SKM-1 (cell line): ENCODE results near the gene ARHGEF16.

Experiments used
- DNase-seq: peaks from one replicate; lab custom pipeline; 2025; ENCODE audit not compliant: unreplicated experiment; lab: John Stamatoyannopoulos, UW

The ARHGEF16 gene

DNA sequence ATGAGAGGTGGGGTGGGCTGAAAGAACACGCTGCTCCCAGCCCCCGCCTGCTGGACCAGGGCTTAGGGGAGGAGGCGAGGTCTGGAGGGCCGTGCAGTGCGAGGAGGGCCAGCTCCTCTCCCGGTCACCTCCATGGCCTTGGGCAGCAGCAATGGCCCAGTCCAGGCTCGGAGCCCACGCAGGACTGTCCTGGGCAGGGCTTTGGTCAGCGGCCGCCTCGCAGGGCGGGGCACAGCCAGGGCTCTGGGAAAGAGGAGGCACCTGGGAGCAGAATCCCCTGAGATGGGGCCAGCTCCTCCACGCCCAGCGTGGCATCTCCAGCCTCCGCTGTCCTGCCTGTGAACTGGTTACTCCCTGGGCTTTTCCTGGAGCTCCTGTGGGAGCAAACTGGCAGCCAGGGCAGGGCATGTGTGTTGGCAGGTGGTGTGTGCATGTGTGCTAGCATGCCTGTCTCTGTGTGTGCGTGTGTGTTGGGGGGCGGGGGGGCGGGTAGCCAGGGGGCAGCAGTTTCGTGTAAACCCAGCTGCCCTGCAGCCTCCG, 27.4 kb downstream of the ARHGEF16 start:
- DNase-seq: no peak

DNA sequence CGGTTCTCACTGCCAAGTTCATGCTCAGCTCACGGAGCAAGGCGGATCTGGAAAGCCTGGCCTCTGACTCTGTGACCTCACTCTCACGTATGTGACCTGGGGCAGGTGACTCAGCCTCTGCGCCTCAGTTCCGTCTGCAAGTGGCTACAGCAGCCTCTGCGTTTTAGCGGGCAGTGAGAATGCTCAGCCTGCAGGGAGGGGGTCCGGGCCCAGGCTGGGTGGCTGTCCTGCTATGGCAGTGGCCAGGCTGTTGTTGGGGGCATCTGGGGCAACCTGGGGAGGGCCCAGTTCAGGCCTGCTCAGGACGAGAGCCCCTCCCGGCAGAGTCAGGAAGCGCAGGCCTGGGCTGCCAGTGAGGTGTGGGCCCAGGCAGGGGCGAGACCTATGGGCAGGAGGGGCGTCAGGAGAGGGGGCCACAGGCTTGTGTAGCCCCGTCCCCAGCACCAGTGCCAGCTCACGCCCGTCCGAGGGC, 27.9 kb downstream of the ARHGEF16 start:
- no peak for DNase-seq

DNA sequence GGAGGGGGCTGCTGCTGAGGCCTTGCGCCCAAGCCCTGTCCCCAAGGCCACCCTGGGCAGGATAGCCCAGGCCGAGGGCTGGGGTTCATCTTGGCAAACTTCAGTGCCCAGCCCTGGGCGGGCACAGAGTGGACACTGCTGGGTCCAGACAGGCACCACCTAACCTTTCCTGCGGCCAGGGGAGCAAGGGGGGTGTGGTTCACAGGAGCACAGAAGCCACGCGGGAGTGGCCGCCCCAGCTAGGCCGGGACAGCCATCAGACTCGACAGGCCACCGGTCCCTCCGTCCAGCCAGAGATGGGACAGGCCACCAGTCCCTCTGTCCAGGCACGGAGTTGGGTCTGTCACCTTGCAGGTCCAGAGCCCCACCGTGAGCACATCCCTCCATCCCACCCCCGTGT, 28.9 kb downstream of the ARHGEF16 start:
- no peak for DNase-seq

- peak; percentile 5 for DNase-seq
These were observed 29.5 kb downstream of the ARHGEF16 start for GRCh38 chr1:3483801-3484444.

- DNase-seq: no peak
These were observed 30.6 kb downstream of the ARHGEF16 start for GRCh38 chr1:3485016-3485415.

DNA sequence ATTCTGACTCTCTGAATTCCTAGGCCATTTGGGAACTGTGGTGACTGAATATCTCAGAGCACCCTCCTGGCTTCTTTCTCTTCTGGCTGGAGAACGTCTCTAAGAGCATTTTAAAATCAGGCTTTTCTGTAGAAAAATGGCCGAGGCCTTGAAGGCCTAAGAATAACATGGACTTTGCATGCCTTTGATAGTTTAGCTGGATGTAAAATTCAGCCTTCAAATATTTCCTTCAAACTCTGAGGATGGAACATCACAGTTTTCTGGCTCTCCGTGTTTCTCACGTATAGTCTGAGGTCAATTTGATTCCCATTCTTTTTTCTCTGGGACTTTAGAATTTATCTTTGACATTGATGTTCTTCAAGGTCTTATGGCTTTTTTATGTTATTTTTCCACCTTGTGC, 34.0 kb downstream of the ARHGEF16 start:
- DNase-seq: no peak

GRCh38 chr1:3490046-3490745, 35.7 kb downstream of the ARHGEF16 start:
- DNase-seq: no peak

GRCh38 chr1:3491291-3492246, 37.1 kb downstream of the ARHGEF16 start:
- peak; percentile 24 for DNase-seq

- no peak for DNase-seq
These were observed 38.2 kb downstream of the ARHGEF16 start for GRCh38 chr1:3492545-3493246.

DNA sequence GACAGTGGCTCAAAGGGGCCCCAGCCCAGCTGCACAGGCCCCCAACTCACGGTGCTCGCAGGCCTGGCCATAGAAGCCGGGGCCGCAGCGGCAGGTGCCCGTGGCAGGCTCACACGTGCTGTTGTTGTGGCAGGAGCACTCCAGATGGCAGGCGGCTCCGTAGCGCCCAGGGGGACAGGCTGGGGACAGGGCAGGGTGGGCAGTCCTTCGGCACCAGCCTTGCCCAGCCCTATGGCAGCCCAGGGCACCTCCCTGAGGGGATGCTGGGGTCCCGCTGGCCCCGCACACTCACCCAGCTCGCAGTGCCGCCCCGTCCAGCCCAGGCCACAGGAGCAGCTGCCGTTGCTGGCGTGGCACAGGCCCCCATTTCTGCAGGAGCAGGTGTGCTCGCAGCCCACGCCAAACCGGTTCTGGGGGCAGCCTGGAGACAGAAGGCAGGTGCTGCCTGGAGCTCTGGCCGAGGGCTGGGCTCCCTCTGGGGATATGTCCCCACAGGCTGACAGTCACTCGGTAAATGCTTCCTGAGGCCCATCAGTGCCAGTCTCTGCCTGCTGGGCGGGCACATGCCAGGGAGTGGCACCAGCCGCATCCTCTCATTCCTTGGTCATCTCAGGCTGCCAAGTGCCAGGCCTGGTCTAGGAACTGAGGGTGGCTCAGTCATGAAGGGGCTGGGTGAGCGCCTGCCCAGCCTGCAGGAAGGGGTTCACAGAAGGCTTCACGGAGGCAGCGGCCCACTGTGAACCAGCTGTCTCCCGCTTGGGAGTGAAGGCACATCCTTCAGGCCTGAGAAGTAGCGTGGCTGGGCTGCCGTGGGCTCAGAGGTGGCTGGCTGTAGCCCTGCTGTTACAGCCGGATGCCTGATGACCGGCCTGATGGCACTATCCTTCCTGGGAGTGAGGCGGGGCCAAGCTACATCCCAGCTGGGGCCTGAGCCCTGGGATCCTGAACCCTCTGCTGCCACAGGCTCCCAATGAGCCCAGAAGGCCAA, 40.1 kb downstream of the ARHGEF16 start:
- DNase-seq: no peak

DNA sequence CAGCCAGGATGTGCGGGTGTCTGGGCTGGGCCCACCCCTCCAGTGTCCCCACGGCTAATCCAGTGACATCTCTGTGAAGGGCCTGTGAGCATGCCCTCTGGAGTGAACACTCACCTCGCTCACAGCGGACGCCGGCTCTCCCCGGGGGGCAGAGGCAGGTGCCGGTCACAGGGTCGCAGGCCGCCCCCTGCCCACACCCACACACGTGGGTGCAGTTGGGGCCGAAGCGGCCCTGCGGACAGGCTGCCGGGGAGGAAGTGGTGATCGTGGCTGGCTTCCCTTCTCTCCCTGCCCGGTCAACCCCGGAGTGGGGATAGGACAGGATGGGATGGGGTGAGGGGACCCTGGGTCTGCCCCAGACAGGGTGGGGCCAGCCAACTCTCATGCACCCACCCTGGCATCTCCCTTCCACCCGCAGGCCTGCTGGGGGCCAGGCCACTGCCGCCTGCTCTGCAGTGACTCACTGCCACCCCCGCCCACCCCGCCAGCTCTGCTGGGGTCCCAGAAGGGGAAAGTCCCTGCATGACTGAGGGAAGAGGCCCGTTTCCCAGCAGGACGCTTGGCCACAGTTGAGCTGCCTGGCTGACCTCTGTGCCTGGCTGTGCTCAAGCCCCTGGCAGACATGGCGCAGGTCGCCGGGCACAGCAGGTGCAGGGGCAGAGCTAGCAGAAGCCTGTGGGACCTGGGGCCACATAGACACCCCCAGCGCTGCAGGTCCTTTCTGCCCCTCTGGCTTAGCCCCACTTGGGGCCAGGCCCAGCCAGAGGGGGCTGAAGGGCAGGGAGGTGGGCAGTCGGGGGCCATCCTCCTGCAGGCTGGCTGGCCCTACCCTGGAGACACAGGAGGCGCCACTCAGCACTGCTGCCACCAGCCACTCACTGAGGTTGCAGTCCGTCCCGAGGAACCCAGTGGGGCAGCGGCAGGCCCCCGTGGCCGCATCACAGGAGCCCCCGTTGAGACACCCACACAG, 41.6 kb downstream of the ARHGEF16 start:
- DNase-seq: no peak

GRCh38 chr1:3496916-3497315, 42.5 kb downstream of the ARHGEF16 start:
- DNase-seq: no peak

GRCh38 chr1:3497521-3497920, 43.1 kb downstream of the ARHGEF16 start:
- no peak for DNase-seq

GRCh38 chr1:3498246-3498930, 43.9 kb downstream of the ARHGEF16 start:
- DNase-seq: no peak

GRCh38 chr1:3498986-3499385, 44.5 kb downstream of the ARHGEF16 start:
- DNase-seq: no peak

- no peak for DNase-seq
These were observed 45.1 kb downstream of the ARHGEF16 start for GRCh38 chr1:3499611-3500010.

GRCh38 chr1:3500265-3500835, 45.9 kb downstream of the ARHGEF16 start:
- no peak for DNase-seq
